WERI-Rb-1 (cell line): Measurements from ENCODE around the gene TOPBP1.

ENCODE experiments used
- DNase-seq: peaks from one replicate; pipeline ENCODE4 v3.0.0-alpha.2; 2020
- H3K27ac ChIP-seq: fragments of 250-450 bp; sonication (Bioruptor Pico); 2 replicates; pipeline ENCODE4 v1.5.1; 2020; ENCODE audit warnings: mild to moderate bottlenecking, moderate library complexity
- H3K27me3 ChIP-seq: fragments of 250-450 bp; sonication (Bioruptor Pico); 2 replicates; pipeline ENCODE4 v1.5.1; 2021; ENCODE audit warnings: mild to moderate bottlenecking, low read depth, moderate library complexity; ENCODE audit not compliant: insufficient read depth, severe bottlenecking
- H3K36me3 ChIP-seq: fragments of 250-450 bp; sonication (Bioruptor Pico); 2 replicates; pipeline ENCODE4 v1.5.1; 2020; ENCODE audit warnings: mild to moderate bottlenecking, moderate library complexity
- H3K4me3 ChIP-seq: 2 replicates; pipeline ENCODE4 v1.5.1; 2011; ENCODE audit warnings: low read depth, mild to moderate bottlenecking, control low read depth, low read length
- H3K9me3 ChIP-seq: fragments of 250-450 bp; sonication (Bioruptor Pico); 2 replicates; pipeline ENCODE4 v1.5.1; 2021; ENCODE audit warnings: mild to moderate bottlenecking, moderate library complexity; ENCODE audit not compliant: severe bottlenecking
- CTCF ChIP-seq: IDR thresholded peaks from 2 replicates; pipeline ENCODE4 v1.5.1; 2011; ENCODE audit warnings: low read depth, mild to moderate bottlenecking, control low read depth, inconsistent platforms, low read length

The TOPBP1 gene

GRCh38 chr3:133661454-133662277, at the start of gene TOPBP1:
Gene TOPBP1, minus strand, starts transcription at chr3:133661941. Its CDS starts 814 bp downstream, at chr3:133661127.
- H3K4me3 ChIP-seq, result peak within 1 kb of the TSS; percentile 99
- peak within 1 kb of the TSS; percentile 83 for H3K27ac ChIP-seq
- H3K27me3 ChIP-seq, result no peaks in the 10 kb centered on the region
- peak; percentile 88 for DNase-seq
- peaks cover 17% of the 10 kb centered on the region for H3K36me3 ChIP-seq
- H3K9me3 ChIP-seq, result no peaks in the 10 kb centered on the region
- no peak for TF ChIP-seq CTCF

- H3K9me3 ChIP-seq, result no peaks in the 10 kb centered on the region
- no peak overlapping the region for H3K27ac ChIP-seq
- no peaks in the 10 kb centered on the region for H3K36me3 ChIP-seq
- no peaks in the 10 kb centered on the region for H3K27me3 ChIP-seq
- no peak for TF ChIP-seq CTCF
- DNase-seq, result no peak
- no peak overlapping the region for H3K4me3 ChIP-seq
Observed at GRCh38 chr3:133711013-133711412, 49.3 kb upstream of the TOPBP1 start.

- no peak for DNase-seq
- H3K4me3 ChIP-seq, result no peak overlapping the region
- TF ChIP-seq CTCF, result no peak
- H3K27ac ChIP-seq, result no peak overlapping the region
- no peaks in the 10 kb centered on the region for H3K27me3 ChIP-seq
- H3K9me3 ChIP-seq, result no peaks in the 10 kb centered on the region
- H3K36me3 ChIP-seq, result no peaks in the 10 kb centered on the region
Observed at GRCh38 chr3:133709139-133709750, 47.5 kb upstream of the TOPBP1 start.

- Histone ChIP-seq H3K27me3 (no peaks in the 10 kb centered on the region), H3K27ac (no peak overlapping the region), H3K4me3 (no peak overlapping the region), H3K9me3 (no peaks in the 10 kb centered on the region), H3K36me3 (no peaks in the 10 kb centered on the region)
- DNase-seq, result no peak
- TF ChIP-seq CTCF, result no peak
Observed at GRCh38 chr3:133706033-133706432, 44.3 kb upstream of the TOPBP1 start.

- Histone ChIP-seq H3K27ac (no peak overlapping the region), H3K9me3 (no peaks in the 10 kb centered on the region), H3K4me3 (no peak overlapping the region), H3K27me3 (no peaks in the 10 kb centered on the region), H3K36me3 (no peaks in the 10 kb centered on the region)
- no peak for DNase-seq
- TF ChIP-seq CTCF, result no peak
Observed at GRCh38 chr3:133703915-133704314, 42.2 kb upstream of the TOPBP1 start.
